Esophagus muscularis mucosa (tissue), 4 donors: ENCODE measurements around the gene RUNX2. TPM values are rescaled to one million over a fixed set of nuclear protein-coding genes. Genes with fewer than 3 reads are reported as not detected.
"Not testable (repeated sequence)": the region's sequence is repeated elsewhere in the genome, so short reads cannot be mapped to it uniquely, and the experiment has no call there.

ENCODE experiments used
- DNase-seq: peaks from one replicate; pipeline ENCODE4 v3.0.0-alpha.2; 2017; ENCODE audit errors: extremely low spot score
- H3K27ac ChIP-seq, 4 donors: fragments of 200-600 bp; sonication (generic); replicated peaks in 1 of 4; 1 replicate in 3 of 4; 2 replicates in 1 of 4; pipeline ENCODE4 v1.5.1; 2016 to 2019; ENCODE audit warnings: mild to moderate bottlenecking in 1 of 4
- H3K27me3 ChIP-seq, 4 donors: fragments of 200-600 bp; sonication (generic); one replicate each; pipeline versions ENCODE4 v1.5.1 to v1.6.0; 2016 to 2019
- H3K36me3 ChIP-seq, 4 donors: fragments of 200-600 bp; sonication (generic); one replicate each; pipeline ENCODE4 v1.5.1; 2016 to 2019
- H3K4me1 ChIP-seq, 4 donors: fragments of 200-600 bp; sonication (generic); one replicate each; pipeline ENCODE4 v1.5.1; 2016 to 2019
- H3K4me3 ChIP-seq, 4 donors: fragments of 200-600 bp; sonication (generic); 1 replicate in 2 of 4; 2 replicates in 2 of 4; pipeline ENCODE4 v1.5.1; 2016 to 2019; ENCODE audit warnings: mild to moderate bottlenecking in 4 of 4, moderate library complexity in 1 of 4
- H3K9me3 ChIP-seq, 4 donors: fragments of 200-600 bp; sonication (generic); 1 replicate in 3 of 4; 2 replicates in 1 of 4; pipeline ENCODE4 v1.5.1; 2016 to 2019
- EP300 ChIP-seq: sonication (generic); formaldehyde crosslinking; IDR thresholded peaks from one replicate; pipeline ENCODE4 v1.6.1; 2017; ENCODE audit warnings: antibody characterized with exemption
- POLR2A ChIP-seq: fragments of 450-650 bp; IDR thresholded peaks from one replicate; pipeline ENCODE4 v1.6.1; 2017; ENCODE audit warnings: antibody characterized with exemption, moderate library complexity, mild to moderate bottlenecking, low read depth
- POLR2AphosphoS5 ChIP-seq, 2 donors: sonication (generic); formaldehyde crosslinking; IDR thresholded peaks; one replicate each; pipeline ENCODE4 v1.6.1; 2017; ENCODE audit warnings: antibody characterized with exemption in 2 of 2
- WGBS: methylation state at CpG from one replicate; pipeline ENCODE4 v1.1.5; 2018; 5-methylcytosine and 5-hydroxymethylcytosine counted together
- intact Hi-C: fragments of 100-400 bp; cut with DNase I; formaldehyde crosslinking; loops from one replicate; pipeline ENCODE4 v1.15.1; 2023
- total RNA-seq, 4 donors: library from RNA; depleted of rRNA; stranded (reverse); fragments of >200 nt; gene quantifications; one replicate each; pipeline versions ENCODE4 v1.1.0 to v1.2.1, GENCODE V29; 2016
- TF ChIP-seq, protein P1 (sequence below), 3 experiments: fragments of 200-600 bp in 2 of 3; fragments of 450-650 bp in 1 of 3; sonication (generic) in 2 of 3; IDR thresholded peaks; one replicate each; pipeline ENCODE4 v1.5.1; 2017 to 2019; ENCODE audit warnings: antibody characterized with exemption in 3 of 3, mild to moderate bottlenecking in 2 of 3, moderate library complexity in 1 of 3

Gene RUNX2
- total RNA-seq, 4 donors from 2014 or later, result 1.0 to 1.6 (median 1.4) TPM

DNA sequence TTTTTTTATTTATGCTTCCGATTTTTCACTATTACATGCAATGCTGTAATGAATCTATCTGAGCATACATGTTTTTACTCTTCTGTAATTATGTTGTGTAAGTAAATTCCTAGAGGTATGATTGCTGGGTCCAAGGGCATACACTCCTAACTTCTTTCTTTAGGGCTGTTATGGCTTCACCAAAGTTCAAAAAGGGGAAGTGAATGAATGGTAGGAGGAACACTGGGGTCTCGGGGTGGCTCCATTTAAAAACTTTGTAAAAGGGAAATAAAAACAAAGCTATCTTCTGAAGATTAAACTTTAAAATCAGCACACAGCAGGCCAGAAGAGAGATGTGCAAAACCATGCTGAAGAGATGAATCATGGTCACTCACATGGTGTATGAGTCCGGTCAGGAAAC is 338.7 kb downstream of the RUNX2 start:
- DNase-seq, result no peak
- no peak for TF ChIP-seq POLR2A
- no peak for TF ChIP-seq POLR2AphosphoS5 (IDR thresholded peaks at IDR 0.05)
- no peak for TF ChIP-seq EP300
- TF ChIP-seq, protein P1, sequence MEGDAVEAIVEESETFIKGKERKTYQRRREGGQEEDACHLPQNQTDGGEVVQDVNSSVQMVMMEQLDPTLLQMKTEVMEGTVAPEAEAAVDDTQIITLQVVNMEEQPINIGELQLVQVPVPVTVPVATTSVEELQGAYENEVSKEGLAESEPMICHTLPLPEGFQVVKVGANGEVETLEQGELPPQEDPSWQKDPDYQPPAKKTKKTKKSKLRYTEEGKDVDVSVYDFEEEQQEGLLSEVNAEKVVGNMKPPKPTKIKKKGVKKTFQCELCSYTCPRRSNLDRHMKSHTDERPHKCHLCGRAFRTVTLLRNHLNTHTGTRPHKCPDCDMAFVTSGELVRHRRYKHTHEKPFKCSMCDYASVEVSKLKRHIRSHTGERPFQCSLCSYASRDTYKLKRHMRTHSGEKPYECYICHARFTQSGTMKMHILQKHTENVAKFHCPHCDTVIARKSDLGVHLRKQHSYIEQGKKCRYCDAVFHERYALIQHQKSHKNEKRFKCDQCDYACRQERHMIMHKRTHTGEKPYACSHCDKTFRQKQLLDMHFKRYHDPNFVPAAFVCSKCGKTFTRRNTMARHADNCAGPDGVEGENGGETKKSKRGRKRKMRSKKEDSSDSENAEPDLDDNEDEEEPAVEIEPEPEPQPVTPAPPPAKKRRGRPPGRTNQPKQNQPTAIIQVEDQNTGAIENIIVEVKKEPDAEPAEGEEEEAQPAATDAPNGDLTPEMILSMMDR (IDR thresholded peaks at IDR 0.05), result no peak
- WGBS, result 80% methylated on average over 3 of the region's 3 CpGs
- Histone ChIP-seq H3K36me3 (no peaks in the 10 kb centered on the region), H3K4me3 (no peak overlapping the region), H3K4me1 (peaks cover 11 to 13% (median 12%) of the 10 kb centered on the region in 4 donors), H3K9me3 (no peaks in the 10 kb centered on the region), H3K27ac (no peak overlapping the region), H3K27me3 (peaks cover 0 to 51% (median 11%) of the 10 kb centered on the region in 4 donors)
- intact Hi-C loops, result no loop called here

DNA sequence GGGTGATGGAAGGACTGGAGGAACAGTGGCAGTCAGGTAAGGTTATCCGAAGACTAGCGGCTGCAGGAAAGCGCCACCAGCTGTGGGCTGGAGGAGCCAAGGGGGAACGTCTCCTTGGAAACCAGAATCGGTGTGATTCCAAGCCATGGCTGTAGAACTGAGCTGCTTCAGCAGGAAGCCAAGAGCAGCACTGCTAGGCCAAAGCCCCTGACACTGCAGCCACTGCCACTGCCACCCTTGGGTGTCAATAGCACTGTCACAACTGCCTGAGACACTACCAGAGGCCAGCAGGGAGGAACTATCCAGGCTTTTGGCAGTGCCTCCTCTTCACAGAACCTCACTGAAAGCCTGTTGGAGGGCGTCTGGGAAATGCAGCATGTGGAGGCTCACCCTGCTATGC is 339.2 kb downstream of the RUNX2 start:
- H3K4me3 ChIP-seq, result no peak overlapping the region
- H3K27me3 ChIP-seq, result peaks cover 0 to 46% (median 11%) of the 10 kb centered on the region in 4 donors
- H3K36me3 ChIP-seq, result no peaks in the 10 kb centered on the region
- no peak overlapping the region for H3K27ac ChIP-seq
- TF ChIP-seq, protein P1 (IDR thresholded peaks at IDR 0.05), result no peak
- TF ChIP-seq POLR2AphosphoS5 (IDR thresholded peaks at IDR 0.05), result no peak
- intact Hi-C loops, result no loop called here
- H3K9me3 ChIP-seq, result no peaks in the 10 kb centered on the region
- H3K4me1 ChIP-seq, result peaks cover 11 to 13% (median 12%) of the 10 kb centered on the region in 4 donors
- WGBS, result 79% methylated on average over 6 of the region's 6 CpGs
- DNase-seq, result no peak

DNA sequence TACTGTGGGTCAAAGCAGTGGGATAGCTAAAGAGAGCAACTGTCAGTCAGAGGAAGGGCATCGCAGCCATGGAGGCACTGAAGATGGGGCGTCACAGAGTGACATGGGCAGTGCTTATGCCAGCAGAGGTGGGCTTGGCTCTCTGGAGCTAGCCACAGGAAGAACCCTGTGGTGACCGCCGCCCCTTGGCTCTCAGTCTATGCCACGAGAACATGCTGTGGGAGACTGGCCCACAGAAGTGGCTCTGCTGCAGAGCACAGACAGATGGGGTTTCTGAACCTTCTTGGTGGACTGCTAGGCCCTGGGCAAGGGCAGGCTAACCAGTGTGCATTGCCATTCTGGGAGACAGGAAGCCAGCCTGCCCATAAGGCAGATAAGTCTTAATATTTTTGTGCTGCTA is 339.6 kb downstream of the RUNX2 start:
- no peaks in the 10 kb centered on the region for H3K36me3 ChIP-seq
- H3K4me1 ChIP-seq, result peaks cover 11 to 13% (median 12%) of the 10 kb centered on the region in 4 donors
- TF ChIP-seq POLR2AphosphoS5 (IDR thresholded peaks at IDR 0.05) (no peak), EP300 (no peak), POLR2A (no peak)
- TF ChIP-seq, protein P1 (IDR thresholded peaks at IDR 0.05), result no peak
- H3K27me3 ChIP-seq, result peaks cover 0 to 42% (median 11%) of the 10 kb centered on the region in 4 donors
- no peak for DNase-seq
- WGBS, result 100% methylated on average over 5 of the region's 5 CpGs
- intact Hi-C loops, result no loop called here
- H3K9me3 ChIP-seq, result no peaks in the 10 kb centered on the region
- H3K27ac ChIP-seq, result no peak overlapping the region
- no peak overlapping the region for H3K4me3 ChIP-seq

DNA sequence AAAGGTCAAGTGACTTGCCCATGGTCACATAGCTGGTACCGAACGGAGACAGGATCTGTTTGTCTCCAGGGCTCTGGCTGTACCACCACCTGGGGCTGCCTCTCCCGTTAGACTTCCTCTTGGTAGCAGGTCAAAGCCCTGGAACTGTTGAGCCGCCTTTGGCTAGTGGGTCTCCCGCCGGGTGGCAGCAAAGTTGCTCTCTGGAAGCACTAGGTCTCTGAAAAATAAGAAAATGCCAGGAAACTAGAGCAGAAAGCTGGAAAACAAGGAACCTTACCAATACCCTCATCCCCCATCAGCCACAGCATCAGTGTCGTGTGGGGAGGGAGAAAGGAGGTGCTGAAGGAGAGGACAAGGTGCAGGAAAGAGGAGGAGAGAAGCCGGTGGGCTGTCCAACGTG is 340.6 kb downstream of the RUNX2 start:
- Histone ChIP-seq H3K27me3 (peaks cover 0 to 32% (median 3%) of the 10 kb centered on the region in 4 donors), H3K9me3 (no peaks in the 10 kb centered on the region), H3K27ac (no peak overlapping the region), H3K4me1 (peaks cover 4 to 6% (median 5%) of the 10 kb centered on the region in 4 donors), H3K36me3 (no peaks in the 10 kb centered on the region), H3K4me3 (no peak overlapping the region)
- TF ChIP-seq, protein P1 (IDR thresholded peaks at IDR 0.05), result no peak
- TF ChIP-seq POLR2AphosphoS5 (IDR thresholded peaks at IDR 0.05) (no peak), POLR2A (no peak), EP300 (no peak)
- intact Hi-C loops, result no loop called here
- no peak for DNase-seq
- 93% methylated on average over 9 of the region's 9 CpGs for WGBS

DNA sequence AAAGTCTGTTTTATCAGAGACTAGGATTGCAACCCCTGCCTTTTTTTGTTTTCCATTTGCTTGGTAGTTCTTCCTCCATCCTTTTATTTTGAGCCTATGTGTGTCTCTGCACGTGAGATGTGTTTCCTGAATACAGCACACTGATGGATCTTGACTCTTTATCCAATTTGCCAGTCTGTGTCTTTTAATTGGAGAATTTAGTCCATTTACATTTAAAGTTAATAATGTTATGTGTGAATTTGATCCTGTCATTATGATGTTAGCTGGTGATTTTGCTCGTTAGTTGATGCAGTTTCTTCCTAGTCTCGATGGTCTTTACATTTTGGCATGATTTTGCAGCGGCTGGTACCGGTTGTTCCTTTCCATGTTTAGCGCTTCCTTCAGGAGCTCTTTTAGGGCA is 345.0 kb downstream of the RUNX2 start:
- DNase-seq, intact Hi-C loops, H3K36me3 ChIP-seq, H3K27ac ChIP-seq, H3K9me3 ChIP-seq, H3K4me3 ChIP-seq: not testable (repeated sequence)
- Histone ChIP-seq H3K27me3 (peaks cover 0 to 18% (median 0%) of the 10 kb centered on the region in 4 donors), H3K4me1 (peaks cover 0 to 10% (median 0%) of the 10 kb centered on the region in 4 donors)
- WGBS, result 95% methylated on average over 6 of the region's 6 CpGs

DNA sequence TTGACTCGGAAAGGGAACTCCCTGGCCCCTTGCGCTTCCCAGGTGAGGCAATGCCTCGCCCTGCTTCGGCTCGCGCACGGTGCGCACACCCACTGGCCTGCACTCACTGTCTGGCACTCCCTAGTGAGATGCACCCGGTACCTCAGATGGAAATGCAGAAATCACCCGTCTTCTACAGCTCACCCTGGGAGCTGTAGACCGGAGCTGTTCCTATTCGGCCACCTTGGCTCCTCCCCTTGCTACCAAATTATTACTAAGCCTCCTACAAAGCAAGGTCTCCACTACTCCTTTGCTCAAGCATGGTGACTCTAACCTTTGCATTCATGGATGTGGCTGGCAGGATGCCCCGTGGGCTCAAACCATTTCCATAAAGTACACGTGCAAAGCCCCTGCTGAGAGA is 347.0 kb downstream of the RUNX2 start:
- intact Hi-C loops, DNase-seq, H3K4me3 ChIP-seq, H3K27ac ChIP-seq, H3K9me3 ChIP-seq, H3K36me3 ChIP-seq: not testable (repeated sequence)
- Histone ChIP-seq H3K4me1 (peaks cover 0 to 10% (median 0%) of the 10 kb centered on the region in 4 donors), H3K27me3 (peaks cover 0 to 13% (median 0%) of the 10 kb centered on the region in 4 donors)
- 91% methylated on average over 13 of the region's 14 CpGs for WGBS
